Measurements from ENCODE around the gene ROBO1. TPM values are rescaled to one million over a fixed set of nuclear protein-coding genes. Genes with fewer than 3 reads are reported as not detected.
"Not testable (repeated sequence)": the region's sequence is repeated elsewhere in the genome, so short reads cannot be mapped to it uniquely, and the experiment has no call there.

Gene ROBO1
- total RNA-seq, 1 donor from 2014 or later = 43.7 TPM

DNA sequence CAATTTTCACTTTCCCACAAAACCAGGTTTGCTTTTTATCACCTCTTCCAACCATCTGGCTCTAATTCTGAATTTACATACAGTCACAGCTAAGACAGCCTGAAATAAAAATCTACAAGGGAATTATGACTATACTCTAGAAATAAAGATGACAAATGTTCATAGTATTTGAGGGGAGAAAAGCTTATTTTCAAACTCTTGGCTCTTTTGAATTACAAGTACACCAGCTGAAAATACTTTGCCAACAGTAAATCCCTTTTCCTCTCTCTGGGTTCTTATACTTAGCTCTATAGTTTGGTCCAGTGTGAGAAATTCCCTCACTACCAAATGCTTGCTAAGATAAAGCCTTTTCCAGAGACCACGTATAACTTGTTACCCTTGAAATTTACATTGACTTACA is 1037.9 kb downstream of the ROBO1 start:
- Mint-ChIP-seq H3K4me3 (ENCODE audit: unreplicated experiment) (no peak overlapping the region), H3K27me3 (ENCODE audit: low read depth) (no peaks in the 10 kb centered on the region), H3K36me3 (ENCODE audit: low read depth) (no peaks in the 10 kb centered on the region), H3K27ac (ENCODE audit: unreplicated experiment) (no peak overlapping the region), H3K4me1 (ENCODE audit: low read depth) (peaks cover 30% of the 10 kb centered on the region), H3K9me3 (ENCODE audit: low read depth) (no peaks in the 10 kb centered on the region)
- no peak for DNase-seq (ENCODE audit: low spot score)
- TF ChIP-seq, protein P1, sequence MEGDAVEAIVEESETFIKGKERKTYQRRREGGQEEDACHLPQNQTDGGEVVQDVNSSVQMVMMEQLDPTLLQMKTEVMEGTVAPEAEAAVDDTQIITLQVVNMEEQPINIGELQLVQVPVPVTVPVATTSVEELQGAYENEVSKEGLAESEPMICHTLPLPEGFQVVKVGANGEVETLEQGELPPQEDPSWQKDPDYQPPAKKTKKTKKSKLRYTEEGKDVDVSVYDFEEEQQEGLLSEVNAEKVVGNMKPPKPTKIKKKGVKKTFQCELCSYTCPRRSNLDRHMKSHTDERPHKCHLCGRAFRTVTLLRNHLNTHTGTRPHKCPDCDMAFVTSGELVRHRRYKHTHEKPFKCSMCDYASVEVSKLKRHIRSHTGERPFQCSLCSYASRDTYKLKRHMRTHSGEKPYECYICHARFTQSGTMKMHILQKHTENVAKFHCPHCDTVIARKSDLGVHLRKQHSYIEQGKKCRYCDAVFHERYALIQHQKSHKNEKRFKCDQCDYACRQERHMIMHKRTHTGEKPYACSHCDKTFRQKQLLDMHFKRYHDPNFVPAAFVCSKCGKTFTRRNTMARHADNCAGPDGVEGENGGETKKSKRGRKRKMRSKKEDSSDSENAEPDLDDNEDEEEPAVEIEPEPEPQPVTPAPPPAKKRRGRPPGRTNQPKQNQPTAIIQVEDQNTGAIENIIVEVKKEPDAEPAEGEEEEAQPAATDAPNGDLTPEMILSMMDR (IDR thresholded peaks at IDR 0.05) = no peak

DNA sequence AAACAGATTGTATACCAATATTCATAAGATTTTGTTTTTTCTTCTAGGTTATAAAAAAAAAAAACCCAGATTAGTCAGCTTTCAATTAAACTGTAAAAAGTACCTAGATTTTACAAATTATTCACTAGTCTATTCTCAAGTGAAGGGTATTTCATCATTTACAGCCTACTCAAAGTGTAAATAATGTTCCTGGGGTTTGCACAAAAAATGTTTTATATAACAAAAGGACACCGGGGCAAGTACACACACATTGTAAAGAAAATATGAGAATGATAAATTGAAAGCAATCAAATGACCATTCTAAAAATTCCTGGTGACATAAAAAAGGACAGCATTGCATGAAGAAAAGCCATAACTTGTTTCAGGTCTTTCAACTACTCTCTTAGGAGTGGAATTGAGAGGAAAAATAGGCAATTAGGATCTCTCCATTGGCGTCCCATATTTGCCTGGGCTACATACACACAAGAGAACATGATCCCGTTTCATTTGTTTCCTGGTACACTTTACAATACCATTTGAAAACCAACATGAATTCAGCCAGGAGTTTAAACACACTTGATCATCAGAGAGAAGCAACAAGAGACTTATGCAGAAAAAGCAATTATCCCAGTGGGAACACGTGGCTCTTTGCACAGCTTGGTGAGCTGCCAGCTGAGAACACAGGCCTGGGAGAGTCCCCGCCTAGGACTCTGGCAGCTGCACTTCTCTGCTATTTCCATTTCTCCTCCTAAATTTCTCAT is 1039.2 kb downstream of the ROBO1 start:
- peaks cover 37% of the 10 kb centered on the region for H3K4me1 Mint-ChIP-seq (ENCODE audit: low read depth)
- no peak for DNase-seq (ENCODE audit: low spot score)
- H3K27ac Mint-ChIP-seq (ENCODE audit: unreplicated experiment) = peak overlapping the region; percentile 5
- H3K36me3 Mint-ChIP-seq (ENCODE audit: low read depth) = no peaks in the 10 kb centered on the region
- no peaks in the 10 kb centered on the region for H3K27me3 Mint-ChIP-seq (ENCODE audit: low read depth)
- TF ChIP-seq, protein P1 (IDR thresholded peaks at IDR 0.05) = no peak
- H3K9me3 Mint-ChIP-seq (ENCODE audit: low read depth) = no peaks in the 10 kb centered on the region
- H3K4me3 Mint-ChIP-seq (ENCODE audit: unreplicated experiment) = no peak overlapping the region

DNA sequence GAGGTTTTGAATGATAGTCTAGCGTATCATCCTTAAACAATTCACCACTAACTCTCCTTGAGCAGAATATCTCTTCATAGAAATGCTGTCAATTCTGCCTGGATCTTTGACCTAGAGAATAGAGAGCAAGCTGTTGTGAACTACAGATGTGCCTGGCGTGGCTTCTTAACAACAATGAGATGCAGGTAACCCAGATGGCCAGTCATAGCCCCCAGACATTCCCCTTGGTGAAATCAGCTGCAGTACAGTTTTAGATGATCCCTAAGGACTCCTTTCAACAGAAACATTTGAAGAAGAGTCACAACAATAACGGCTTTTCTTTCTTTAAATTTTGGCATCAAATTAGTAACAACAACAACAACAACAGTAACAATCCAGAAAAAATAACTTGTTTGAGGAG is 1041.3 kb downstream of the ROBO1 start:
- H3K27ac Mint-ChIP-seq (ENCODE audit: unreplicated experiment) = no peak overlapping the region
- no peaks in the 10 kb centered on the region for H3K27me3 Mint-ChIP-seq (ENCODE audit: low read depth)
- TF ChIP-seq, protein P1 (IDR thresholded peaks at IDR 0.05) = no peak
- no peaks in the 10 kb centered on the region for H3K9me3 Mint-ChIP-seq (ENCODE audit: low read depth)
- H3K4me3 Mint-ChIP-seq (ENCODE audit: unreplicated experiment) = no peak overlapping the region
- H3K4me1 Mint-ChIP-seq (ENCODE audit: low read depth) = peaks cover 39% of the 10 kb centered on the region
- H3K36me3 Mint-ChIP-seq (ENCODE audit: low read depth) = no peaks in the 10 kb centered on the region
- DNase-seq (ENCODE audit: low spot score) = no peak

DNA sequence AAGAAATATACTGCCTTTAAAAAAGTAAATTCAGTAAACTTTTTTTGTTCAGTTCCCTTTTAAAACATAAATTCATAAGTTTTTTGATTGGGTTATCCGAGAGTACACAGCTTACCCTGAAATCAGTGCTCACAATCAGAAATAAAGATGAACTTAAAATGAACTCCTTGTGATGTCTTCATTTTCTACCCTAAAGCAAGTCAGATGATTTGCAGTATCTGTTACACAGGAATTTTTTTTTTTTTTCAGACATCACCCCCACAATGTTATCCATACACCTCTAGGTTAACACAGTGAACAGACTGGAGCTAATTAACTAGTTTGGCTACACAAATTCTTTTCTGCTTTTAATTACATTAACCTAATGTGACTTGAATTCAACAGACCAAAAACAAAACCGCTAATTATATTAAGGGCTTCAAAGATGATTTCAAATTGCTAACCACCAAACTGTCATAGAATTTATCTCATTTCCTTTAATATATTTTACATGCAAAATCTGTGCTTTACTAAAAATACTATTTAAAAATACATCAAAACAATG is 1042.0 kb downstream of the ROBO1 start:
- no peak for DNase-seq (ENCODE audit: low spot score)
- Mint-ChIP-seq H3K27me3 (ENCODE audit: low read depth) (no peaks in the 10 kb centered on the region), H3K9me3 (ENCODE audit: low read depth) (no peaks in the 10 kb centered on the region), H3K4me1 (ENCODE audit: low read depth) (peaks cover 39% of the 10 kb centered on the region), H3K36me3 (ENCODE audit: low read depth) (no peaks in the 10 kb centered on the region), H3K4me3 (ENCODE audit: unreplicated experiment) (no peak overlapping the region), H3K27ac (ENCODE audit: unreplicated experiment) (no peak overlapping the region)
- TF ChIP-seq, protein P1 (IDR thresholded peaks at IDR 0.05) = no peak

DNA sequence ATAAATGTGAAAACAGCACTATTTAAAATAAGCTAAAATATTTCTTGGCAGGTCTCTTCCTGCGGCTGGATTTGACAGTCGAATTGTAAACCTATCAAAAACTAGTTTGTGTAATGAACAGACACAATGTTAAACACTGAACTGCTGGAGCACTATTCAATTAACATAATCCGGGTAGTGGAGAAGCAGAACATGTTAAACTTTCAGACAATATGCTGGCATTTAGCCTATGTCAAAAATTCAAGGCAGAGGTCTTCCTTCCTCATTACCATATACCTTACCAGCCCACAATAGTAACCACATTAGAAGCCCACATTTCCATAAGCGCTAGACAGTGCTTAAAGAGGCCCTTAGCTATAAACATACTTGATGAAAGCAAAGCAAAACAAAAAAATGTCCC is 1042.9 kb downstream of the ROBO1 start:
- H3K27me3 Mint-ChIP-seq (ENCODE audit: low read depth) = no peaks in the 10 kb centered on the region
- no peak overlapping the region for H3K27ac Mint-ChIP-seq (ENCODE audit: unreplicated experiment)
- H3K4me1 Mint-ChIP-seq (ENCODE audit: low read depth) = peaks cover 36% of the 10 kb centered on the region
- H3K4me3 Mint-ChIP-seq (ENCODE audit: unreplicated experiment) = no peak overlapping the region
- no peaks in the 10 kb centered on the region for H3K36me3 Mint-ChIP-seq (ENCODE audit: low read depth)
- no peak for DNase-seq (ENCODE audit: low spot score)
- TF ChIP-seq, protein P1 (IDR thresholded peaks at IDR 0.05) = no peak
- H3K9me3 Mint-ChIP-seq (ENCODE audit: low read depth) = no peaks in the 10 kb centered on the region

DNA sequence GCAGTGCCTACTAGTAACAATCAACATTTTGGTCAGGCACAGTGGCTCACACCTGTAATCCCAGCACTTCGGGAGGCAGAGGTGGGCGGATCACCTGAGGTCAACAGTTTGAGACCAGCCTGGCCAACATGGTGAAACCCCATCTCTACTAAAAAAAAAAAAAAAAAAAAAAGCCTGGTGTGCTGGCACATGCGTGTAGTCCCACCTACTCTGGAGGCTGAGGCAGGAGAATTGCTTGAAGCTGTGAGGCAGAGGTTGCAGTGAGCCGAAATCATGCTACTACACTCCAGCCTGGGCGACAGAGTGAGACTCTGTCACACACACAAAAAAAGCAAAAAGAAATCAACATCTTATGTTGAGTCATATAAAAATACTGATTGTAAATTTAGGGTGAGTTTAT is 1043.4 kb downstream of the ROBO1 start:
- not testable (repeated sequence) for H3K36me3 Mint-ChIP-seq (ENCODE audit: low read depth); DNase-seq (ENCODE audit: low spot score); H3K4me3 Mint-ChIP-seq (ENCODE audit: unreplicated experiment); H3K9me3 Mint-ChIP-seq (ENCODE audit: low read depth); H3K27me3 Mint-ChIP-seq (ENCODE audit: low read depth)
- peak overlapping the region; percentile 63 for H3K27ac Mint-ChIP-seq (ENCODE audit: unreplicated experiment)
- H3K4me1 Mint-ChIP-seq (ENCODE audit: low read depth) = peaks cover 34% of the 10 kb centered on the region
